GM23338 (cell line): Measurements from ENCODE around the gene CEBPB.

Source experiments
- CREB1 ChIP-seq: fragments of 250-450 bp; sonication (Bioruptor Pico); IDR thresholded peaks from 2 replicates; pipeline ENCODE4 v1.5.0; 2020; ENCODE audit warnings: low read depth, mild to moderate bottlenecking, moderate library complexity
- EZH2 ChIP-seq: fragments of 200-600 bp; sonication (generic); IDR thresholded peaks from one replicate; pipeline ENCODE4 v1.8.0; 2017; ENCODE audit warnings: antibody characterized with exemption, mild to moderate bottlenecking, low read depth; ENCODE audit not compliant: unreplicated experiment
- EZH2phosphoT487 ChIP-seq: fragments of 200-600 bp; sonication (generic); IDR thresholded peaks from one replicate; pipeline ENCODE4 v1.8.1; 2018; ENCODE audit warnings: antibody characterized with exemption; ENCODE audit not compliant: unreplicated experiment
- POLR2AphosphoS5 ChIP-seq: IDR thresholded peaks from 2 replicates; pipeline ENCODE4 v1.6.1; 2016; ENCODE audit warnings: antibody characterized with exemption, low read depth
- STAT1 ChIP-seq: IDR thresholded peaks from one replicate; pipeline ENCODE4 v1.6.1; 2016; ENCODE audit warnings: antibody characterized with exemption; ENCODE audit not compliant: unreplicated experiment
- ZNF114 ChIP-seq: fragments of 250-450 bp; sonication (Bioruptor Pico); IDR thresholded peaks from 2 replicates; pipeline ENCODE4 v1.5.0; 2020; ENCODE audit warnings: mild to moderate bottlenecking, moderate library complexity
- TF ChIP-seq, protein P1 (sequence below), 2 experiments: fragments of 200-600 bp in 1 of 2; sonication (generic) in 1 of 2; conservative IDR thresholded peaks; 2 replicates each; pipeline versions ENCODE4 v1.5.1 to v1.6.1; 2016 to 2017; ENCODE audit warnings: antibody characterized with exemption in 2 of 2, low read depth in 2 of 2, mild to moderate bottlenecking in 2 of 2, moderate library complexity in 1 of 2
- TF ChIP-seq, protein P2 (sequence below): IDR thresholded peaks from one replicate; pipeline ENCODE4 v1.6.1; 2018; ENCODE audit warnings: antibody characterized with exemption; ENCODE audit not compliant: unreplicated experiment

DNA sequence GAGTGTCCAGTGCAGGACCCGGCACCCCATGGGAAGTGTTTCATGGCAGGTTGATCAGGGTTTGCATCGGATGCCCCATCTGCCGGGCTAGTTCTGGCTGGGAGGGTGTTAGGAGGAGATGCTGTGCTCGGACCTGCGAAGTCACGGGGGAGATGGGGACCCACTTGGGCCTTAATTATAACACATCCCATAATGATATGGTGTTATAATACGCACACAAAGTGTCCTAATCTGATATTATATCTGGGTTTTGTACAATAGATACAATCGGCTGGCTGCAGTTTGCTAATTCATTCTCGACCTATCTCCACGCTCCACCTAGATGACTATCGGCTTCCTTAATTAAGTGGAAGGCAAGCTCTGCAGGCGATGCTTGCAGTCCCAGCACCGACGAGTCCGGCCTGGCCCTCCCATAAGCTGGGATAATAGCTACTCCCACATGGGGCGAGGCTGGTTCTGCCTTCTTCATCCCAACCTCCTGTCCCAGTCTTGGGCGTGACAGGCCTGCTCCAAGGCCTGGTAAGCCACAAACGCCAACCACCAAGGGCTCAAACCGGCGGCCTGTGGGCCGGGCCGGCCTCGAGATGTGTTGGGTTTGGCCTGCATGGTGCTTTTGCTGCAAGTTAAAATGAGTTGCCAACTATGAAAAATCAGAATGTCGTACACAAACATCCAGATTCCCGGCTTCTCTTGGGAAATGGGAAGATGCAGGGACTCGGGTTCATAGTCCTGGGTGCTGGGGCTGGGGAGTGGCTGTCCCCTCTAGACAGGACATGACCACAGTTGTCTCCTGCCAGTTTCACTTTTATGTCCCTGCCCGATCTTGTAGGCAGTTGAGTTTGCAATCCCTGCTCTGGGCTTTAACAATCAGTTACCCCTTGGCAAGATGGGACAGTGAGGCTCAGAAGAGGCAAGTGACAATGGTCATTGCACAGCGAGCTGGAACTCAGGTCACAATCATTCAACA, 32.7 kb downstream of the CEBPB start:
- TF ChIP-seq, protein P1, sequence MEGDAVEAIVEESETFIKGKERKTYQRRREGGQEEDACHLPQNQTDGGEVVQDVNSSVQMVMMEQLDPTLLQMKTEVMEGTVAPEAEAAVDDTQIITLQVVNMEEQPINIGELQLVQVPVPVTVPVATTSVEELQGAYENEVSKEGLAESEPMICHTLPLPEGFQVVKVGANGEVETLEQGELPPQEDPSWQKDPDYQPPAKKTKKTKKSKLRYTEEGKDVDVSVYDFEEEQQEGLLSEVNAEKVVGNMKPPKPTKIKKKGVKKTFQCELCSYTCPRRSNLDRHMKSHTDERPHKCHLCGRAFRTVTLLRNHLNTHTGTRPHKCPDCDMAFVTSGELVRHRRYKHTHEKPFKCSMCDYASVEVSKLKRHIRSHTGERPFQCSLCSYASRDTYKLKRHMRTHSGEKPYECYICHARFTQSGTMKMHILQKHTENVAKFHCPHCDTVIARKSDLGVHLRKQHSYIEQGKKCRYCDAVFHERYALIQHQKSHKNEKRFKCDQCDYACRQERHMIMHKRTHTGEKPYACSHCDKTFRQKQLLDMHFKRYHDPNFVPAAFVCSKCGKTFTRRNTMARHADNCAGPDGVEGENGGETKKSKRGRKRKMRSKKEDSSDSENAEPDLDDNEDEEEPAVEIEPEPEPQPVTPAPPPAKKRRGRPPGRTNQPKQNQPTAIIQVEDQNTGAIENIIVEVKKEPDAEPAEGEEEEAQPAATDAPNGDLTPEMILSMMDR (conservative IDR thresholded peaks at IDR 0.05; ENCODE audit: low read depth in 2 of 2): no peak
- no peak for TF ChIP-seq EZH2
- no peak for TF ChIP-seq EZH2phosphoT487
- TF ChIP-seq POLR2AphosphoS5: no peak
- TF ChIP-seq, protein P2, sequence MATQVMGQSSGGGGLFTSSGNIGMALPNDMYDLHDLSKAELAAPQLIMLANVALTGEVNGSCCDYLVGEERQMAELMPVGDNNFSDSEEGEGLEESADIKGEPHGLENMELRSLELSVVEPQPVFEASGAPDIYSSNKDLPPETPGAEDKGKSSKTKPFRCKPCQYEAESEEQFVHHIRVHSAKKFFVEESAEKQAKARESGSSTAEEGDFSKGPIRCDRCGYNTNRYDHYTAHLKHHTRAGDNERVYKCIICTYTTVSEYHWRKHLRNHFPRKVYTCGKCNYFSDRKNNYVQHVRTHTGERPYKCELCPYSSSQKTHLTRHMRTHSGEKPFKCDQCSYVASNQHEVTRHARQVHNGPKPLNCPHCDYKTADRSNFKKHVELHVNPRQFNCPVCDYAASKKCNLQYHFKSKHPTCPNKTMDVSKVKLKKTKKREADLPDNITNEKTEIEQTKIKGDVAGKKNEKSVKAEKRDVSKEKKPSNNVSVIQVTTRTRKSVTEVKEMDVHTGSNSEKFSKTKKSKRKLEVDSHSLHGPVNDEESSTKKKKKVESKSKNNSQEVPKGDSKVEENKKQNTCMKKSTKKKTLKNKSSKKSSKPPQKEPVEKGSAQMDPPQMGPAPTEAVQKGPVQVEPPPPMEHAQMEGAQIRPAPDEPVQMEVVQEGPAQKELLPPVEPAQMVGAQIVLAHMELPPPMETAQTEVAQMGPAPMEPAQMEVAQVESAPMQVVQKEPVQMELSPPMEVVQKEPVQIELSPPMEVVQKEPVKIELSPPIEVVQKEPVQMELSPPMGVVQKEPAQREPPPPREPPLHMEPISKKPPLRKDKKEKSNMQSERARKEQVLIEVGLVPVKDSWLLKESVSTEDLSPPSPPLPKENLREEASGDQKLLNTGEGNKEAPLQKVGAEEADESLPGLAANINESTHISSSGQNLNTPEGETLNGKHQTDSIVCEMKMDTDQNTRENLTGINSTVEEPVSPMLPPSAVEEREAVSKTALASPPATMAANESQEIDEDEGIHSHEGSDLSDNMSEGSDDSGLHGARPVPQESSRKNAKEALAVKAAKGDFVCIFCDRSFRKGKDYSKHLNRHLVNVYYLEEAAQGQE: no peak
- no peak for TF ChIP-seq STAT1
- TF ChIP-seq CREB1 (CRISPR knock-in tag): no peak
- TF ChIP-seq ZNF114 (CRISPR knock-in tag): no peak
